ENCODE results near the gene OLR1. TPM values are rescaled to one million over a fixed set of nuclear protein-coding genes. Genes with fewer than 3 reads are reported as not detected.

OLR1 gene
- total RNA-seq, 4 donors from 2014 or later = 2.7 TPM; not detected in 3

GRCh38 chr12:10169104-10169503 lies 2.8 kb downstream of the OLR1 start:
- no peak overlapping the region for H3K27ac ChIP-seq
- no peak for TF ChIP-seq POLR2A (IDR thresholded peaks at IDR 0.05)
- no peak for TF ChIP-seq CTCF (IDR thresholded peaks at IDR 0.05)
- intact Hi-C loops (cut with DNase I) = no loop called here
- H3K27me3 ChIP-seq = no peaks in the 10 kb centered on the region
- no peaks in the 10 kb centered on the region for H3K36me3 ChIP-seq
- WGBS, 2 donors = 50 to 71% methylated on average over 3 of the region's 3 CpGs
- no peak for DNase-seq
- no peaks in the 10 kb centered on the region for H3K9me3 ChIP-seq
- no peak overlapping the region for H3K4me3 ChIP-seq
- peaks cover 0 to 19% (median 0%) of the 10 kb centered on the region in 3 donors for H3K4me1 ChIP-seq

- intact Hi-C loops (cut with DNase I) = no loop called here
- peaks cover 0 to 19% (median 0%) of the 10 kb centered on the region in 3 donors for H3K4me1 ChIP-seq
- no peaks in the 10 kb centered on the region for H3K27me3 ChIP-seq
- no peak overlapping the region for H3K27ac ChIP-seq
- no peak for DNase-seq
- no peak overlapping the region for H3K4me3 ChIP-seq
- H3K36me3 ChIP-seq = no peaks in the 10 kb centered on the region
- 38 to 44% methylated on average over 5 of the region's 5 CpGs for WGBS, 2 donors
- TF ChIP-seq POLR2A (IDR thresholded peaks at IDR 0.05) (no peak), CTCF (IDR thresholded peaks at IDR 0.05) (no peak)
- no peaks in the 10 kb centered on the region for H3K9me3 ChIP-seq
Measured at GRCh38 chr12:10167599-10167998, 4.3 kb downstream of the OLR1 start.

GRCh38 chr12:10165421-10165820 lies 6.5 kb downstream of the OLR1 start:
- DNase-seq = no peak
- no peak overlapping the region for H3K27ac ChIP-seq
- no peaks in the 10 kb centered on the region for H3K9me3 ChIP-seq
- TF ChIP-seq POLR2A (IDR thresholded peaks at IDR 0.05) = no peak
- TF ChIP-seq CTCF (IDR thresholded peaks at IDR 0.05) = no peak
- H3K27me3 ChIP-seq = no peaks in the 10 kb centered on the region
- H3K4me1 ChIP-seq = peaks cover 0 to 28% (median 3%) of the 10 kb centered on the region in 3 donors
- H3K4me3 ChIP-seq = no peak overlapping the region
- WGBS, 2 donors = 0 to 64% methylated on average over 1 of the region's 1 CpG
- H3K36me3 ChIP-seq = no peaks in the 10 kb centered on the region
- intact Hi-C loops (cut with DNase I) = no loop called here

- TF ChIP-seq CTCF (IDR thresholded peaks at IDR 0.05) (no peak), POLR2A (IDR thresholded peaks at IDR 0.05) (no peak)
- intact Hi-C loops (cut with DNase I) = no loop called here
- DNase-seq = no peak
- Histone ChIP-seq H3K4me3 (no peak overlapping the region), H3K36me3 (no peaks in the 10 kb centered on the region), H3K4me1 (peaks cover 0 to 31% (median 3%) of the 10 kb centered on the region in 3 donors), H3K27me3 (no peaks in the 10 kb centered on the region), H3K27ac (no peak overlapping the region), H3K9me3 (no peaks in the 10 kb centered on the region)
- WGBS, 2 donors = 76 to 79% methylated on average over 3 of the region's 3 CpGs
Measured at GRCh38 chr12:10163084-10163483, 8.8 kb downstream of the OLR1 start.

- no peaks in the 10 kb centered on the region for H3K27me3 ChIP-seq
- DNase-seq = no peak
- H3K9me3 ChIP-seq = no peaks in the 10 kb centered on the region
- 45 to 46% methylated on average over 7 of the region's 7 CpGs for WGBS, 2 donors
- intact Hi-C loops (cut with DNase I) = no loop called here
- H3K4me1 ChIP-seq = peaks cover 0 to 12% (median 3%) of the 10 kb centered on the region in 3 donors
- TF ChIP-seq CTCF (IDR thresholded peaks at IDR 0.05) (no peak), POLR2A (IDR thresholded peaks at IDR 0.05) (no peak)
- no peak overlapping the region for H3K27ac ChIP-seq
- H3K4me3 ChIP-seq = no peak overlapping the region
- no peaks in the 10 kb centered on the region for H3K36me3 ChIP-seq
Measured at GRCh38 chr12:10160617-10161385, 11.1 kb downstream of the OLR1 start.

Measured in esophagus squamous epithelium (tissue), 5 donors.